Measurements from ENCODE around the gene GAK. TPM values are rescaled to one million over a fixed set of nuclear protein-coding genes. Genes with fewer than 3 reads are reported as not detected.

GAK gene
- total and polyA plus RNA-seq, 2 of the 13 experiments (the other 11 are each of a cell fraction or from before 2014, with no cell fraction given), result 17.5 to 44.3 TPM

DNA sequence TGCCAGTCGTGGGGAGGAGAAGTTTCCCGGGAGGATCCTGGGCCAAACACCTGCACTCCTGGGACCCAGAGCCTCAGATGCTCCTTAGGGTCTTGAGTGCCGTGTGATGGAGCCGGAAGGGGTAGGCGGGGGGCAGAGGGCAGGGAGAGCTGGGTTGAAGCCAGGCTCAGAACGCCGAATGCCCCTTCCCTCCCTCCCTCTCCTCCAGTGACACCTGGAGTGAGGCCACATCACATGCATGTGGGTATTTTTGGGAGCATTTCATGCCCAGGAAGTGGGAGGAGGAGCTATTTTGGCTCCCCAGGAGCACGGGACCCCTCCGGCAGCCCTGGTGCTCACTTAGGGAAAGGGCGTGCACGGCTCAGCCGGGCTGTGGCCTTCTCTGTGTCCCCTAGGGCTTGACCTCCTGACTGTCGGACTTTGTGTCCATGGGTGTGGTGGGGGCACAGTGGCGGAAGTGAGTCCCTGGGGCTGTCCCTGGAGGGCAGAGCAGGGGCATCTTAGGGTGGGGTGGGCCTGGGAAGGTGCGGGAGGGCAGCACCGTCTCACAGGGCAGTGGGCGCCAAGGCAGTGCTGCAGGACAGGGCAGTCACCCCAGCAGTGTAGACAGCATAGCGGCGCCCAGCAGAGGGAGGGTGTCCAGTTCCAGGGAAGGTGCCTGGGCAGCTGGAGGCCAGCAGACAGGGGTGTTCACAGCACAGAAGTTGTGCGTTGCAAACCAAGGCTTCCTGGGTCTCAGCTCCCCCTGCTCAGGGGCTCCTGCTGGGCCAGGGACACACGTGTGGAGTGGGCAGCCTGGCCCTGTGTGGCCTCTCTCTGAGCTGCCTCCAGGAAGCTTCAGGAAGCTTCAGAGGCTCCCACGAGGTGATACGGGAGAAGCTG is 101.3 kb downstream of the GAK start (continued):
- no peak for TF ChIP-seq EED (CRISPR knock-in tag; IDR thresholded peaks at IDR 0.05)
- TF ChIP-seq ZNF780A (CRISPR knock-in tag; IDR thresholded peaks at IDR 0.05), result no peak
- TF ChIP-seq SUZ12 (IDR thresholded peaks at IDR 0.05; ENCODE audit: low read depth, low read length), result no peak
- TF ChIP-seq, protein P1, sequence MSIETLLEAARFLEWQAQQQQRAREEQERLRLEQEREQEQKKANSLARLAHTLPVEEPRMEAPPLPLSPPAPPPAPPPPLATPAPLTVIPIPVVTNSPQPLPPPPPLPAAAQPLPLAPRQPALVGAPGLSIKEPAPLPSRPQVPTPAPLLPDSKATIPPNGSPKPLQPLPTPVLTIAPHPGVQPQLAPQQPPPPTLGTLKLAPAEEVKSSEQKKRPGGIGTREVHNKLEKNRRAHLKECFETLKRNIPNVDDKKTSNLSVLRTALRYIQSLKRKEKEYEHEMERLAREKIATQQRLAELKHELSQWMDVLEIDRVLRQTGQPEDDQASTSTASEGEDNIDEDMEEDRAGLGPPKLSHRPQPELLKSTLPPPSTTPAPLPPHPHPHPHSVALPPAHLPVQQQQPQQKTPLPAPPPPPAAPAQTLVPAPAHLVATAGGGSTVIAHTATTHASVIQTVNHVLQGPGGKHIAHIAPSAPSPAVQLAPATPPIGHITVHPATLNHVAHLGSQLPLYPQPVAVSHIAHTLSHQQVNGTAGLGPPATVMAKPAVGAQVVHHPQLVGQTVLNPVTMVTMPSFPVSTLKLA (IDR thresholded peaks at IDR 0.05), result no peak
- TF ChIP-seq ZNF460 (CRISPR knock-in tag; IDR thresholded peaks at IDR 0.05; ENCODE audit: borderline replicate concordance), result no peak
- no peak for TF ChIP-seq ZNF296 (CRISPR knock-in tag; conservative IDR thresholded peaks at IDR 0.05)
- TF ChIP-seq TCF7 (IDR thresholded peaks at IDR 0.05; ENCODE audit: low read depth), result no peak
- no peak for TF ChIP-seq PRMT3 (CRISPR knock-in tag; IDR thresholded peaks at IDR 0.05; ENCODE audit: borderline replicate concordance, low read depth)
- TF ChIP-seq ZNF253 (CRISPR knock-in tag; IDR thresholded peaks at IDR 0.05; ENCODE audit: borderline replicate concordance), result no peak
- TF ChIP-seq, protein P2, sequence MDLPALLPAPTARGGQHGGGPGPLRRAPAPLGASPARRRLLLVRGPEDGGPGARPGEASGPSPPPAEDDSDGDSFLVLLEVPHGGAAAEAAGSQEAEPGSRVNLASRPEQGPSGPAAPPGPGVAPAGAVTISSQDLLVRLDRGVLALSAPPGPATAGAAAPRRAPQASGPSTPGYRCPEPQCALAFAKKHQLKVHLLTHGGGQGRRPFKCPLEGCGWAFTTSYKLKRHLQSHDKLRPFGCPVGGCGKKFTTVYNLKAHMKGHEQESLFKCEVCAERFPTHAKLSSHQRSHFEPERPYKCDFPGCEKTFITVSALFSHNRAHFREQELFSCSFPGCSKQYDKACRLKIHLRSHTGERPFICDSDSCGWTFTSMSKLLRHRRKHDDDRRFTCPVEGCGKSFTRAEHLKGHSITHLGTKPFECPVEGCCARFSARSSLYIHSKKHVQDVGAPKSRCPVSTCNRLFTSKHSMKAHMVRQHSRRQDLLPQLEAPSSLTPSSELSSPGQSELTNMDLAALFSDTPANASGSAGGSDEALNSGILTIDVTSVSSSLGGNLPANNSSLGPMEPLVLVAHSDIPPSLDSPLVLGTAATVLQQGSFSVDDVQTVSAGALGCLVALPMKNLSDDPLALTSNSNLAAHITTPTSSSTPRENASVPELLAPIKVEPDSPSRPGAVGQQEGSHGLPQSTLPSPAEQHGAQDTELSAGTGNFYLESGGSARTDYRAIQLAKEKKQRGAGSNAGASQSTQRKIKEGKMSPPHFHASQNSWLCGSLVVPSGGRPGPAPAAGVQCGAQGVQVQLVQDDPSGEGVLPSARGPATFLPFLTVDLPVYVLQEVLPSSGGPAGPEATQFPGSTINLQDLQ (CRISPR knock-in tag; IDR thresholded peaks at IDR 0.05), result no peak
- TF ChIP-seq, protein P3, sequence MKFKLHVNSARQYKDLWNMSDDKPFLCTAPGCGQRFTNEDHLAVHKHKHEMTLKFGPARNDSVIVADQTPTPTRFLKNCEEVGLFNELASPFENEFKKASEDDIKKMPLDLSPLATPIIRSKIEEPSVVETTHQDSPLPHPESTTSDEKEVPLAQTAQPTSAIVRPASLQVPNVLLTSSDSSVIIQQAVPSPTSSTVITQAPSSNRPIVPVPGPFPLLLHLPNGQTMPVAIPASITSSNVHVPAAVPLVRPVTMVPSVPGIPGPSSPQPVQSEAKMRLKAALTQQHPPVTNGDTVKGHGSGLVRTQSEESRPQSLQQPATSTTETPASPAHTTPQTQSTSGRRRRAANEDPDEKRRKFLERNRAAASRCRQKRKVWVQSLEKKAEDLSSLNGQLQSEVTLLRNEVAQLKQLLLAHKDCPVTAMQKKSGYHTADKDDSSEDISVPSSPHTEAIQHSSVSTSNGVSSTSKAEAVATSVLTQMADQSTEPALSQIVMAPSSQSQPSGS (CRISPR knock-in tag; IDR thresholded peaks at IDR 0.05), result no peak
- TF ChIP-seq RORA (CRISPR knock-in tag; IDR thresholded peaks at IDR 0.05), result no peak
- TF ChIP-seq, protein P4, sequence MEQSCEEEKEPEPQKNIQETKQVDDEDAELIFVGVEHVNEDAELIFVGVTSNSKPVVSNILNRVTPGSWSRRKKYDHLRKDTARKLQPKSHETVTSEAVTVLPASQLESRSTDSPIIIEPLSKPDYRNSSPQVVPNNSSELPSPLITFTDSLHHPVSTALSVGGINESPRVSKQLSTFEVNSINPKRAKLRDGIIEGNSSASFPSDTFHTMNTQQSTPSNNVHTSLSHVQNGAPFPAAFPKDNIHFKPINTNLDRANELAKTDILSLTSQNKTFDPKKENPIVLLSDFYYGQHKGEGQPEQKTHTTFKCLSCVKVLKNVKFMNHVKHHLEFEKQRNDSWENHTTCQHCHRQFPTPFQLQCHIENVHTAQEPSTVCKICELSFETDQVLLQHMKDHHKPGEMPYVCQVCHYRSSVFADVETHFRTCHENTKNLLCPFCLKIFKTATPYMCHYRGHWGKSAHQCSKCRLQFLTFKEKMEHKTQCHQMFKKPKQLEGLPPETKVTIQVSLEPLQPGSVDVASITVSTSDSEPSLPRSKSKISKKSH (CRISPR knock-in tag; IDR thresholded peaks at IDR 0.05; ENCODE audit: borderline replicate concordance), result no peak
- no peak for TF ChIP-seq KLF12 (CRISPR knock-in tag; IDR thresholded peaks at IDR 0.05; ENCODE audit: borderline replicate concordance)
- TF ChIP-seq RCOR2 (CRISPR knock-in tag; IDR thresholded peaks at IDR 0.05), result no peak
- no peak for TF ChIP-seq CREB1 (IDR thresholded peaks at IDR 0.05)
- TF ChIP-seq CREB1 (CRISPR knock-in tag; IDR thresholded peaks at IDR 0.05), result no peak
- TF ChIP-seq ZNF782 (CRISPR knock-in tag; IDR thresholded peaks at IDR 0.05; ENCODE audit: borderline replicate concordance), result no peak
- no peak for TF ChIP-seq NR3C1 (CRISPR knock-in tag; IDR thresholded peaks at IDR 0.05)
